HG03095 (cell line): ENCODE data around the gene MSRB1.
"Not testable (repeated sequence)": the region's sequence is repeated elsewhere in the genome, so short reads cannot be mapped to it uniquely, and the experiment has no call there.

Source experiments
- ATAC-seq: cut with Tn5 transposase; IDR thresholded peaks from one replicate; pipeline ENCODE4 v1.9.1; 2021; ENCODE audit warnings: moderate library complexity; ENCODE audit not compliant: unreplicated experiment

Gene MSRB1

GRCh38 chr16:1962161-1963153 is 19.5 kb upstream of the MSRB1 start:
- ATAC-seq: not testable (repeated sequence)

GRCh38 chr16:1961651-1962067 is 18.7 kb upstream of the MSRB1 start:
- ATAC-seq: no peak

GRCh38 chr16:1960665-1961630 is 17.9 kb upstream of the MSRB1 start:
- no peak for ATAC-seq

- ATAC-seq: peak; percentile 63
Measured at GRCh38 chr16:1959269-1960039, 16.5 kb upstream of the MSRB1 start, which contains the start of gene NDUFB10. TSS of gene NDUFB10 (plus strand) at chr16:1959538. CDS start at chr16:1959625, 87 bp downstream.

GRCh38 chr16:1958715-1959268 is 15.8 kb upstream of the MSRB1 start:
- ATAC-seq: peak; percentile 6

- not testable (repeated sequence) for ATAC-seq
Measured at GRCh38 chr16:1958143-1958491, 15.1 kb upstream of the MSRB1 start.

GRCh38 chr16:1957434-1958142 is 14.6 kb upstream of the MSRB1 start:
- not testable (repeated sequence) for ATAC-seq

GRCh38 chr16:1953734-1954133 is 10.7 kb upstream of the MSRB1 start:
- no peak for ATAC-seq

- no peak for ATAC-seq
Measured at GRCh38 chr16:1950559-1950958, 7.6 kb upstream of the MSRB1 start.

GRCh38 chr16:1950047-1950446 is 7.0 kb upstream of the MSRB1 start:
- no peak for ATAC-seq

GRCh38 chr16:1949507-1949906 is 6.5 kb upstream of the MSRB1 start:
- ATAC-seq: no peak

- no peak for ATAC-seq
Measured at GRCh38 chr16:1947369-1947670, 4.3 kb upstream of the MSRB1 start.

GRCh38 chr16:1946495-1947368 is 3.7 kb upstream of the MSRB1 start:
- ATAC-seq: no peak

GRCh38 chr16:1945559-1946391 is 2.8 kb upstream of the MSRB1 start:
- no peak for ATAC-seq

GRCh38 chr16:1944612-1945199 is 1.7 kb upstream of the MSRB1 start:
- ATAC-seq: no peak

GRCh38 chr16:1942047-1942809 is 771 bp downstream of the MSRB1 start:
- no peak for ATAC-seq
